ENCODE data around the gene HACD1.
"Not testable (repeated sequence)": the region's sequence is repeated elsewhere in the genome, so short reads cannot be mapped to it uniquely, and the experiment has no call there.

The HACD1 gene

DNA sequence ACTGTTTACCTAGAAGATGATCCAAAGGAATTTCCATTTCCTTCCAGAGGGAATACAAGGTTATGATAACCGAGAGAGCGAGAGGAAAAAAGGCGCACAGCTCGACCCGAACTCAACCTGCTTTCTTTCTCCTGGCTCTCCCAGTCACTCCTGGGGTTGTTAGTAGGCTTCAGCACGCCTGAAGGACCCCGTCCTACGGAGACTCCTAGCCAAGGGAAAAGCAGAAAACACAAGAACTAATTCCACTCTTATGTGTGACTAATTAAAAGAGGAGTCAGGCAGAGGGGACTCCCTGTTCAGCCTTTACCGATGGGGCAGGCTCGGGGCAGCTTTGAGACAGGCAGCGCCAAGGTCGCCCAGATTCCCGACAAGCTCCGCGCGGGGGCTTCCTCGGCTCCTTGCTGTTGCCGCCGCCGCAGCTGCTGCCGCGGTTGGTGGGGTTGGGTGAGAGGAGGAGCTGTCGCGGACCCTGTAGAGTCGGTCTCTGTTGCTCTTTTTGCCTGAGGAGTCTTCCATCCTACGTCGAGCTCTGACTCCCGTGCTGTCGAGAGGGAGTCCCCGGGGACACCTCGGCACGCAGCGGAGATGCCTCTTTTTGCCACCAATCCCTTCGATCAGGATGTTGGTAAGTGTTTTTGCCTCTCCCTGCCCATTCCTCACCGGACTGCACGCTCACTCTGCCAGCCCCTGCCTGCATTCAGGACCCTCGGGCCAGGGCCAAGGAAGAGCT, 26.7 kb upstream of the HACD1 start, which contains the start of gene STAM:
TSS of gene STAM (plus strand) at position 397 of the 730 bp plus-strand sequence. CDS start at position 586, 189 bp downstream.
- FAIRE-seq (peak; percentile 93), DNase-seq (ENCODE audit: extremely low spot score, insufficient read length, low read depth) (peak; percentile 80)

DNA sequence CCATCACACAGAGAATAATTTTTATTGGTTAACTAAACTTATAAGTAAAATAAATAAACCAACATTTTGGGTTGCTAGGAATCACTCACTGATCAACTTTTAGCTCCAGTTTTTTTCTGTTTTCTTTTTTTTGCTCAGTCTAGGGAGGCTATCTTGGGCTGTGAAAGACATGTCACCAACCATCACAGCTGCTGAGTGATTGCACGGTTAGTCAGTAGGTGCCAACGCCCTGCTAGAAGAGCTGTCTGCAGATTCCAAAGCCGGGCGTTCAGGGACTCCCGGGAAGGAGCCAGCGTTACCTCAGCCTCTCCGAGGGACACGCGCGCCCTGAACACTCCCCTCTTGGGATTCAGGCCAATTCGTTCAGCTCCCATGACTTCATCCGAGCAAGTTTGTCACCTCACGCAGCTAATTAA, 26.2 kb upstream of the HACD1 start:
- DNase-seq (ENCODE audit: extremely low spot score, insufficient read length, low read depth) (no peak), FAIRE-seq (no peak)

DNA sequence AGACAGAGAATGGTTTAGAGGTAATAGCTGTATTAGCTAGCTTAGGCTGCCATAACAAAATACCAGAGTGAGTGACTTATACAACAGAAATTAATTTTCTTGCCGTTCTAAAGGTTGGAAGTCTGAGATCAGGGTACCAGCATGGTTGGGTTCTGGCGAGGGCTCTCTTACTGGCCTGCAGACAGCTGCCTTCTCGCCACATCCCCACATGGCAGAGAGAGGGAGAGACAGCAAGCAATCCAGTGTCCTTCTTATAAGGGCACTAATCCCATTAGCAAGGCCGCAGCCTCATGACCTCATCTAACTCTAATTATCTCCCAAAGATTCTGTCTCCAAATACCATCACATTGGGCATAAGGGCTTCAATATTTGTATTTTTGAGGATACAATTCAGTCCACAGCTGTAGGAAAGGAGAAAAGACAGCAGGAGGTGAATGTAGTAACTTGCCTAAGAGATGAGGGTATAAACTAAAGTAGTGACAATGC, 23.2 kb upstream of the HACD1 start:
- no peak for DNase-seq (ENCODE audit: extremely low spot score, insufficient read length, low read depth)
- FAIRE-seq, result no peak

DNA sequence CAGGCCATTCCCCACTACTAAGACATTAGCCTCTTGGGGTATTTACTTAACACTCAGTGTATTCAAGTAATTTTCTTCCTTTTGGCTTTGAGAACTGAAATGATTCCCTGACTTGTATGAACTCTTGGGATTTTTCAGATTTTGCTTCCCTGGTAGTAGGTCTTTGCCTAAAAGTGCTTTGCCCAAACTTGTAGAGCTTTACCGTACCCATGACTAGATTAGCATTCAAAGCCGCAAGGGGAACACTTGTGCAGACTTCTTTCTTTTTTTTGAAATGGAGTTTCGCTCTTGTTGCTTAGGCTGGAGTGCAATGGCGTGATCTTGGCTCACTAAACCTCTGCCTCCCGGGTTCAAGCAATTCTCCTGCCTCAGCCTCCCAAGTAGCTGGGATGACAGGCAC, 20.7 kb upstream of the HACD1 start:
- DNase-seq (ENCODE audit: extremely low spot score, insufficient read length, low read depth) (no peak), FAIRE-seq (no peak)

DNA sequence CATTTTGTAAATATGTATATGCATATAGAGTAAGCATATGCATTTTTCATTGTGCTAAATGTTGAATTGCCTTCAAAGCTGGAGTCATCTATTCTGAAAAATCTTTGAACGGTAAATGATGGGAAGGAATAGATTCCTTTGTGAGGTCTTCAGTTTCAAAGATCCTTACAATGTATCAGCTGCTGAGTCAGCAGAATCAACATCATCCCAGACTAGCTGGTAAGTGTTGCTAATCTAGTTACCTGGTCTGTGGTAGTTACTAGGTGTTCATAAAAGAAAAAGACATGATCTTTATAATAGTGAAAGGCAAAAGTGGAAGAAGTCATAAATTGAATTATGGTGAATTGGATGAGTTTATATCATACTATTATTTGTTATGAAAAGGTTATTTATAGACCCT, 16.2 kb upstream of the HACD1 start:
- DNase-seq (ENCODE audit: extremely low spot score, insufficient read length, low read depth), result no peak
- no peak for FAIRE-seq

DNA sequence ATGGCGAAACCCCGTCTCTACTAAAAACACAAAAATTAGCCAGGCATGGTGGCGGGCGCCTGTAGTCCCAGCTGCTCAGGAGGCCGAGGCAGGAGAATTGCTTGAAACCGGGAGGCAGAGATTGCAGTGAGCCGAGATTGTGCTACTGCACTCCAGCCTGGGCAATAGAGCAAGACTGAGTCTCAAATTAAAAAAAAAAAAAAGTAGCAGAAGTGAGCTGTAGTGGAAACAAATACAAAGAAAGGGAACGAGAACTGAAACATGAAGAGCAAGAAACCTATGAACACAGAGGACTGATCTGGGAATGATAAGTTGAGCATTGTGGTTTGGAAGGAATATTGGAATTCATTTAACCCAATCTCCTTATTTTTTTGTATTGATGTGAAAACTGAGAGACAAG, 15.4 kb upstream of the HACD1 start:
- FAIRE-seq; DNase-seq (ENCODE audit: extremely low spot score, insufficient read length, low read depth): not testable (repeated sequence)

DNA sequence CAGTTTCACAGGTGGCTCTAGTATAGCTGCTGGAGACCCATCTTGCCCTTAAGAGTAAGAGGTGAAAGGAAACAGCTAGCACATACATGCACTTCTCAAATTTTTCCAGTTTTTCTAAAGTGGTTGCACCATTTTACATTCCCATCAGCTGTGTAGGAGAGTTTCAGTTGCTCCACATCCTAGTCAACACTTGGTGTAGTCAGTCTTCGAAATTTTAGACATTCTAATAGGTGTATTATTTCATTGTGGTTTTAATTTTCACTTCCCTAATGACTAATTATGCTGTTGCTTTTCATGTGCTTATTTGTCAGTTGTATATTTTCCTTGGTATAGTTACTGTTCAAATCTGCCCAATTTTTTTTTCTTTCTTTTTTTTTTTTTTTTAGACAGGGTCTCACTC, 9.5 kb upstream of the HACD1 start:
- FAIRE-seq, result no peak
- DNase-seq (ENCODE audit: extremely low spot score, insufficient read length, low read depth), result no peak

DNA sequence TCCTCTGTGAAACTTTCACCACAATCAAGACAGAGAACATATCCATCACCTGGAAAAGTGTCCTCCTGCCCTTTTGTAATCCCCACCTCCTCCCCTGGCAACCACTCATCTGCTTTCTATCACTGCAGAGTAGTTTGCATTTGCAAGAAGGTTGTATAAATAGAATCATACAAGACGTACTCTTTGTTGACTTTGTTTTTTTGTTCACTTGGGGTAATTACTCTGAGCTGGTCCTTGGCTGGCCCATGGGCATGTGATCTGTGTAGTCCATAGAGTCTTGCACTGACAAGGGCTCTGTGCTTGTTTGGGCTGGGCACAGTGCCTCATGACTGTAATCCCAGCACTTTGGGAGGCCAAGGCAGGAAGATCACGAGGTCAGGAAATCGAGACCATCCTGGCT, 7.8 kb upstream of the HACD1 start:
- FAIRE-seq, result no peak
- DNase-seq (ENCODE audit: extremely low spot score, insufficient read length, low read depth), result no peak

DNA sequence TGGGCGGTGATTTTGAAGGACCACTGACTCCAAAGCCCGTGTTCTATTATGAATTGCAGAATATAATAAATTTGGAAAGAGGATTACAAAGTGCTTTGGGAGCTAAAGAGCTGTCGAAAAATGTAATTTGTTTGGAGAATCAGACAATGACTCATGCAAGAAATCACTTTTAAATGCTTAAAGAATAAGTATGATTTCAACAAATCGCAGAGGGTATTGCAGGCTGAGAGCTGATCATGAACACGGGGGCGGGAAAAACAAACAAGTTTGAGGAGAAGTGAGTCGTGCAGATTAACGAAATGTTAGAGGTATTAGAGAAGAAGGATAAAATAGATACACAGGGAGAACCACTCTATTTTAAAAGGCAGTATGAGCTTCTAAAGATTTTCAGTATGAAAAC, 4.9 kb upstream of the HACD1 start:
- FAIRE-seq (no peak), DNase-seq (ENCODE audit: extremely low spot score, insufficient read length, low read depth) (no peak)

DNA sequence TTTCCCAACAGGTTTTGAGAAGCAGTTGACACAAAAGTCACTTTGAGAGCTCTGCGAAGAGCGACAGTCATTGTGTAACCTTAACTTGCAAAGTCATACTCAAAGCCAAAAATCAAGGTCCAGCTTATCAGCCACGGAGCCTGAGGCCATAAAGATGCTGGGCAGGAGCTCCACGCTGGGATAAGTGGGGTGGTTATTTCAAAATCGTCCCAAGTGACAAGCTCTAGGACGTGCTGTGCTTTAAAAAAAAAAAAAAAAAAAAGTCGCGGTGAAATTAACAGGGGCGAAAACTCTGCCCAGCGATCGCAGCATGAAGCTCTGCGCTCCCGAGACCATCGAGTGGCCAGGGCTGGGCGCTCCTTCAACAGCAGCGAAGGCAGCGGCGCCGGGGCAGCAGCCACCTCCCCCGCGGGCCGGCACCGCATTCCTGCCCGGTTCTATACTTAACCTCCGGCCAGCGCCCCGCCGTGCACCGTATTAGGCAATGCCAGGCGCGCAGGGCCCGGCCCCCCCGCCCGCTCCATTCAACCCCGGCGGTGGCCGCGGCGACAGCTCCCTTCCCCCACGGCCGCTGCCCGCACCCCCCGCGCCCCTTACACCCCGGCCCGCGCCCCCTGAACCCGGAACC, 657 bp downstream of the HACD1 start:
- FAIRE-seq (no peak), DNase-seq (ENCODE audit: extremely low spot score, insufficient read length, low read depth) (no peak)

DNA sequence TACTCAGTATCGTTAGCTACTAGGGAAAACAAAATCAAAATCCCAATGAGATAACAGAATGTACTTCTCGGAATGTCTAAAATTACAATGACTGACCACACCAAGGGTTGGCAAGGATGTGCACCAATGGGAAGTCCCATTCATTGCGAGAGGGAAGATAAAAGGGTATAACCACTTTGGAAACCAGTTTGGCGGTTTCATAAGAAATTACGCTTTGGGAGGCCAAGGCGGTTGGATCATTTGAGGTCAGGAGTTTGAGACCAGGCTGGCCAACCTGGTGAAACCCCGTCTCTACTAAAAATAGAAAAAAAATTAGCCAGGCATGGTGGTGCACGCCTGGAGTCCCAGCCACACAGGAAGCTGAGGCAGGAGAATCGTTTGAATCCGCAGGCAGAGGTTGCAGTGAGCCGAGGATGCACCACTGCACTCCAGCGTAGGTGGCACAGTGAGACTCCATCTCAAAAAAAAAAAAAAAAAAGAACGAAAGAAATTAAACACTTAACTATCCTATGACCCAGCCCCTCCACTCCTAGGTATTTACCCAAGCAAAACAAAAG, 7.6 kb downstream of the HACD1 start:
- DNase-seq (ENCODE audit: extremely low spot score, insufficient read length, low read depth) (no peak), FAIRE-seq (peak; percentile 62)

DNA sequence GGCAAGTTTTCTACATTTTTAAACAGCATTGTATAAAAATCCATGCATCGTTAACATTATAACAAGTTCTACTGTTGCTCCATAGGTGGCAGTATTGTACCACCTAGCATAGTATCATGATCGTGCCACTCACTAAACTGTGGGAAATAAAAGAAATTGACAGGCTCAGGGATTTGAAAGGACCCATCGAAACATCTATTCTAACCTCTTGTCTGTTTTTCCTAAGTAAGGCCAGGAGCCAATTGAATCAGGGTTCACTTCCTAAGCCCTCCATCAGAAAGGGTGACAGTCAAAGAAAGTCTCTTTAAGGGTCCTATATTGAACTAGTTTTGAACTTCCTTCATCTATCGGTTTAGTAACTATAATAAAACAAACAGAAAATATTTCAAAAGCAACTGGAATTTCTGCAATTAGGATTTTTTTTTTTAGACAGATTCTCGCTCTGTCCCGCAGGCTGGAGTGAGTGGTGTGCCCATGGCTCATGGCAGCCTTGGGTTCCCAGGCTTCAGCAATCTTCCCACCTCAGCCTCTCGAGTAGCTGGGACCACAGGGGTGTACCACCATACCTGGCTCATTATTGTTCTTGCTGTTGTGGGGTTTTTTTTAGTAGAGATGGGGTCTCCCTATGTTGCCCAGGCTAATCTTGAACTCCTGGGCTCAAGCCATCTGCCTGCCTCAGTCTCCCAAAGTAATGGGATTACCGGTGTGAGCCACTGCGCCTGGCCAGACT, 9.4 kb downstream of the HACD1 start:
- FAIRE-seq (peak; percentile 92), DNase-seq (ENCODE audit: extremely low spot score, insufficient read length, low read depth) (no peak)

DNA sequence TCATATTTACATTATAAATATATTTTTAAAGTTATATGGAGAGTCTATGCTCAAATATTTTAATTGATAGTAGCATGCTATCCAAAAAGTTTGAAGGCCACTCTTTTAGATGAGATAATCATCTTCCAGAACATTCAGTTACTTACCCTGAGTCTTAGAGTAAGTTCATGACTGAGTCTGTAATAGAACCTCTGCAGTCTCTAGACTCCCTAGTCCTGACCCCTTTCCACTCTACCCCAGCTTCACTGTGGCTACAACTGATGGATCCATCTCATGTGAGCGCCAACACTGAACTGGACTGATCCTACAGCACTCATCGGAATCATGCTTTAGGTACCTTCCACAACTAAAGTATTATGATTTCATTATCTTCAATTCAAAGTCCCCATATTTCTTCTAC, 10.1 kb downstream of the HACD1 start:
- FAIRE-seq, result no peak
- DNase-seq (ENCODE audit: extremely low spot score, insufficient read length, low read depth), result no peak

DNA sequence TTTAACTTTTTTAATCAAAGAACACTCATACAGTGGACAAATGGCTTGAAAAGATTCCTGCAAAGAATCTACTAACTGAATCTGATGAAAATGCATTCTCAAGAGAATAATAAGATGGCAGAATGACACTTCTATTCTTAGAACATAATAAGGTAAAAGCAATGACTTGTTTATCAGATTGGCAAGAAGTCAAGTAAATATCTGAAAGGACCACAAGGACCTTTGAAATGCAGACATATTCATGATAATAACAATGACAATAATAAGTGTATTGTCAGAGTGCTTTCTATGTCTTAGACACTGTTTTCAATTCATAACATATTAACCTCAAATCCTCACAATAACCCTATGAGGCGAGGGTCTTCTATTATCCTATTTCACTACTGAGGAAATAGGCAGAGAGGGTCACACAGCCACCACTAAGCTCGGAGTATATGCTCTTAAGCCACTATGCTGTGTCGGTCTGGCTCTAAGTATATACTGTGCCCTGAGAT, 10.6 kb downstream of the HACD1 start:
- FAIRE-seq (no peak), DNase-seq (ENCODE audit: extremely low spot score, insufficient read length, low read depth) (no peak)

DNA sequence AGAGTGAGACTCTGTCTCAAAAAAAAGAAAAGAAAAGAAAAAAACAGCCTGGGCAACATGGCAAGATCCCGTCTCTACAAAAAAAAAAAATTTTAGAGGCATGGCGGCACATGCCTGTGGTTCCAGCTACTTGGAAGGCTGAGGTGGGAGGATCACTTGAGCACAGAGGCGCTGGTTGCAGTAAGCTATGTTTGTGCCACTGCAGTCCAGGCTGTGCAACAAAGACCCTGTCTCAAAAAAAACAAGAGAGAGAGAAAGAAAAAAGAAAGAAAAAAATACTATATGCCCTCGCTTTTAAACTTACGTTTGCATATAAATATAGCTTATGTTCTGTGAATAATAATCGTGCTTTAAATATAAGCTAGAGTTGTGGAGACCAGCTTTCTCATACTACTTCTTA, 11.2 kb downstream of the HACD1 start:
- no peak for DNase-seq (ENCODE audit: extremely low spot score, insufficient read length, low read depth)
- FAIRE-seq, result no peak

DNA sequence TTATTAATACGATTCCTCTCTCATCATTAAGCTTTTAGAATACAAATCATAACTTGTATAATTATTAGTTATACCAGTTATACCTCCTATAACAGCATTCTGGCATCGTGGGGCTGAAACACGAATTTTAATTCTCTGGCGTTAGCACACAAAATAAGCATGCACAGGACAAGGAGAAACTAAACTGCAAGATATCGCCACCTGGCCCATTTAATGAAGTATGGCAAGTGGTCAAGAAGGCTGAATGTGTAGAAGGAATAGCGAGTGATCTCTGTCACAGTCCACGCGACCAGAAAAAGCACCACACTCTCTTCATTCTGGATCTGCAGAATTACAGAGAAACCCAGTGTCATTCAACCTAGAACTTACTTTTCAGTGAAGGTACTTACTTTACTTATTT, 18.1 kb downstream of the HACD1 start:
- DNase-seq (ENCODE audit: extremely low spot score, insufficient read length, low read depth), result no peak
- peak; percentile 74 for FAIRE-seq

DNA sequence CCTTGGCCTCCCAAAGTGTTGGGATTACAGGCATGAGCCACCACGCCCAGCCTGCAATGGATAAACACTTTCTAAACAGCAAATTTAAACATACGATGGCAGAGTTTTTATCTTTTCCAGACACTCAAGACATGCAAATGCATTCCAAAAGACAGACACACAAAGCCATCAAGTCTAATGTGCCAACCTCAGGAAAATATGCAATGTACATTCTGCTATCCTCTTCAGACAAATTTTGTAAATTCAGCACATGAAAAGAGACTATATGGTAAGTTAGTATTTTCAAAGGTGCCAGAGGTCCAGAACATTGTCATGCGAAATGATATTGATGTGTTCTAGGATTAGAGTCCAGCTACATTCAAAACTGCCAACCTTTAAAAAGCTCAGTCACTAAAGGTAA, 19.8 kb downstream of the HACD1 start:
- FAIRE-seq, result no peak
- DNase-seq (ENCODE audit: extremely low spot score, insufficient read length, low read depth), result no peak

DNA sequence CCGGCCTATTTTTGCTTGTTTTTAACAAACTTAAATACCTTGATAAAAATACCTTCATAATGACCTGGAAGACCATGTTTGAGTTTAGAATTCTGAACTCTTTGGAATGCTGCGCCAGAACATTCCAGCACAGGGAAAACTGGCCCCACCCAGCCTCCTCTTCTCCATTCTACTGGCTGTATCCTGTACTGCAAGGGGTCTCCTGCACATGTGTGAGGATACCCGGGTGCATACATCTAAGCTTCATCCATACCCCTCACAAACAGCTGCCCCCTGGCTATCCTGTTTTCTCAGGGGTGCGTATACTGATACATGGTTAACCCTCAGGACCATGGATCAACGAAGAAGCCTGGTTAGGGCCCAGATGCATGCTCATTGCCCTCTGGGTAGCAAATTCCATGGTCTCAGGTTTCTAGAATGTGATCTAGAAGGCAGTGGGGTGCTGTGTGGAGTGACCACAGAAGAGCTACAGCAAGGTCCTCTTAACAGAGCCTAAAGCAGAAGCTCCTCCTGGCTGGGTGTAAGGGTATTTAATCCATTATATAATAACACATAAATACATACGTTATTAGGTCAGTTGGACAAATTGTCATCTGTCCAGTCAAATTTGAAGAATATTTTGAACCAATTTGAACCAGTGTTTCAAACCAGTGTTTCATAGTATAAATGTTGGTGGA, 26.1 kb downstream of the HACD1 start:
- FAIRE-seq (no peak), DNase-seq (ENCODE audit: extremely low spot score, insufficient read length, low read depth) (no peak)

DNA sequence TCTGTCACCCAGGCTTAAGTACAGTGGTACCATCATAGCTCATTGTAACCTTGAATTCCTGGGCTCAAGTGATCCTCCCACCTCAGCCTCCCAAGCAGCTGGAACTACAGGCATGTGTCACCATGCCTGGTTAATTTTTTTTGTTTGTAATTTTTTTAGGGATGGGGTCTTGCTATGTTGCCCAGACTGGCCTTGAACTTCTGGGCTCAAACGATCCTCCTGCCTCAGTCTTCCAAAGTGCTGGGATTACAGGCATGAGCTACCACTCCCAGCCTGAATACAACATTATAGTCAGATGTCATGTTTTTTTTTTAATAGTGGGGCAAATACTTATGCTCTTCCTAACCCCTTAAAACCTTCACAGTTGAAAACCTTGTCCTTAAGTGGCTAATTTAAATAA, 27.9 kb downstream of the HACD1 start:
- not testable (repeated sequence) for FAIRE-seq; DNase-seq (ENCODE audit: extremely low spot score, insufficient read length, low read depth)

DNA sequence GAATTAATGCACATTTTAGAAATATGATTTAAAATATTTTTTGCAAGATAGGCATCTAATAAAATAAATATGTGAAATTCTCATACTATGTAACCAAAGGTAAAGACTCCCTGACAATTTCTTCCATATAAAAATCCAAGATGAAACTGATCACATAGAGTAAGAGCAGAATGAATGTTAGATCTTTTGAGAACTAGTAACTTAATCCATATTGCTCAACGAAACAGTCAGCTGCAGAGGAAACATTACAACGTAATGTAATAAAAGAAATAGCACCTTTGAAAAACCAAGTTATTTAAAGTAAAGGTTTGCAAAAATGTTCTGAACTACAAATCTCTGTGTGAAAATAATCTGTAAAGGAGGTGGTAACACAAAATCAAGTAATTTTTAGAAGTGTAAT, 28.8 kb downstream of the HACD1 start:
- FAIRE-seq (no peak), DNase-seq (ENCODE audit: extremely low spot score, insufficient read length, low read depth) (no peak)
